ENCODE results near the gene ATP5F1B. TPM values are rescaled to one million over a fixed set of nuclear protein-coding genes. Genes with fewer than 3 reads are reported as not detected.

The ATP5F1B gene
- 100 to 1,000 TPM; 532 to 644 TPM for total RNA-seq

DNA sequence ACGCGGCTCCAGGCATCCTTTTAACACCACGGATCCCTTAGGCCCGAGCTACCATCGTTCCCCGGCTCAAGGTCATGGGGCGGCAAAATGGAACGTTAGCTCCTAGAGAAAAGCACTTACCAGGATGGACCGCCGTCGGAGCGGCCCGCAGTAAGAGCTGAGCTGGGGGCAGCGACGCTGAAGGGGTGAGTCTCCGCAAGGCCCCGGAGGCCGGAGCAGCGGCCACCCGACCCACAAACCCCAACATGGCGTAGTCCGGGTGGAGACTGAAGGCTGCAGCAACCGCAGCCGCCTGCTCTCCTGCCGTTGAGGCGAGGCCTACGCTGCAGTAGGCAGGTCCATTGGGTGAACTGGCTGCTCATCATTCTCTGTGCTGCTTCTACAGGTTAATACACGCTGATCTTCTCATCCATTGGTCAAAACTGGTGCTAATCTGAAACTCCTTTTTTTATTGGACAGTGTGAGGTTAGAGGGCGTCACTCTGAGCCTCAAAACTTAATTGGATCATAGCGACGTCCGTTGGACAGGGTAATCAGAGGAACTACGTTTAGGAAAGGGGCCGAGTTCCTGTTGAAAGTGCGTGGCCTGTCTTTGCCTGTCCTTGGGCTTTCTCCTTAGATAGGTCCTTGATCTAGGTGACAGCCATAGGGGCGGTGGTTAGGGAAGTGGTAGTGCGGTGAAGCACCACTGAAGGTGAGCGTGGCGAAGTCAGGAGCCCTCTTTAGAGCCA is at the start of gene ATP5F1B:
Gene ATP5F1B, minus strand, starts transcription at position 268 of the 730 bp plus-strand sequence. Its CDS starts 21 bp downstream, at position 247.

DNA sequence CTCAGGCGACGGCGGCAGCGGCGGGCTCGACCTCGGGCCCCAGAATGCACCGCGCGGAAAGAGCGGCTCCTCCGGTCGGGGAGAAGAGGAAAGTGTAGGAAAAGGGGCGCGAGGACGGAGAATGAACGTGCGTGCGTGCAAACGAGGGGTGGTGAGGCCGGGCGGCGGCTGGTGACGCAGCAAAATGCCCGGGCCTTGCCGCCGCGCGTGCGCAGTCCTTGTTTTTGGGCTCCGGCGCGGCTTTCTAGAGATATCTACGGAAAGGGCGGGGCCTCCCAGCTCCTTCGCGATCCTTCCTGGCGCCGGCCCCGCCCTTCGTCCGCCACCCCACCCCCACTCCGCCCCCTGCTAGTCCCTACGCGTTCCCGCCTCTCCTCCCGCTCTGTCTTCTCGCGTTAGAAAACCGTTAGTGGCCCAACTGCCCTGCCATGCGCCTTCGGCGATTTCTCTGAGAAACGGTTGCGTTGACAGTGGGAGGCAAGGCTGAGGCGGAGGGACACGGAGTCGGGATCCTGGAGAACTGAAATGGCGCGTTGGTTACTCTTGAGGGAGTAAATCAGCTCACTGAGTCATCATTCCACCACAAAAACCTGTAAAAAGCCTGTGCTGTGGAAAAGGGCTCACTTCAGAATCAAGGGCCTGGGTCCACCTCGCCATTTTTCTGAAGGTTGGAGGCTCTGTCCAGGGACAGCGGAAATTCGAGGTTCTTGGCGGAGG is 42.5 kb upstream of the ATP5F1B start, which contains the start of gene PTGES3:
Gene PTGES3, minus strand, starts transcription at position 156 of the 717 bp plus-strand sequence. CDS start 285 bp downstream, outside the sequence.

DNA sequence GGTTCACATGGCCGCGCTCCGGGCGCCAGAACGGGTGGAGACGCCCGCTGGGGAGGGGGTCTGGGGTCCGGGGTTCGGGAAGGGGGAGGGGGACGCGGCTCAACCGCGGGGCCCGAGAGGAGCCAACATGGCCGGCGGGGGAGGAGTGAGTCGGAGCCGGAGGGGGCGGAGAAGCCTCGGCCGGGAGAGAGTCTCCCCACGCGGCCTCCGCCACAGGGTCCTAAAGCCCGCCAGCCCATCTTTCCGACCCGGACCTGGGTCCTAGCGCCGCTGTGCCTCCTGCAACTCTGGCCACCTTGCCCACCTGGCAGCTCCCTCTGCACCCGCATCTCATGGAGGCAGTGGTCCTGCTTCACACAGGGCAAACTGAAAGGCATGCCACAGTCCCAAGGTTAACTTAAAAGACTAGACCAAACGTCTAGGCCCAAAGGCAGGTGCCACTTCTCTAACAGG is 15.6 kb downstream of the ATP5F1B start, which contains the start of gene BAZ2A:
Gene BAZ2A, minus strand, starts transcription at position 147 of the 453 bp plus-strand sequence. CDS start 12,796 bp downstream, outside the sequence.

Small RNA genes within 50 kb of the gene (small RNA-seq; reads per million reads assigned to genes)
- 0 to 0.34 reads per million in 2 donors for gene RN7SL809P
- gene RNU6-343P, result 0 to 0.06 reads per million in 2 donors
- 5,357 to 5,558 reads per million in 2 donors for gene SNORD59A

Other genes with a start within 250 kb of the ATP5F1B start
- 10 to 100 TPM in 1 of 2 donors, 1 to 10 TPM in 1; 8.9 to 16.7 TPM for gene TIMELESS, start 196.6 kb downstream of the ATP5F1B start, total RNA-seq
- gene MIP, start 191.3 kb downstream of the ATP5F1B start, total RNA-seq, result not detected
- 1 to 10 TPM; 2.4 to 3.0 TPM for gene SPRYD4, start 177.4 kb downstream of the ATP5F1B start, total RNA-seq
- not detected for gene GLS2, start 157.8 kb downstream of the ATP5F1B start, total RNA-seq
- gene RBMS2, start 124.2 kb downstream of the ATP5F1B start, total RNA-seq, result 1 to 10 TPM; 8.3 to 9.0 TPM
- 10 to 100 TPM; 52.0 to 56.3 TPM for gene BAZ2A, start 15.7 kb downstream of the ATP5F1B start, total RNA-seq
- 100 to 1,000 TPM in 1 of 2 donors, 10 to 100 TPM in 1; 42.3 to 108 TPM for gene PTGES3, start 42.3 kb upstream of the ATP5F1B start, total RNA-seq
- gene NACA, start 79.3 kb upstream of the ATP5F1B start, total RNA-seq, result 100 to 1,000 TPM; 509 to 602 TPM
- 10 to 100 TPM; 12.7 to 27.6 TPM for gene PRIM1, start 106.3 kb upstream of the ATP5F1B start, total RNA-seq
- gene HSD17B6, start 117.3 kb upstream of the ATP5F1B start, total RNA-seq, result under 1 TPM; 0.67 to 0.69 TPM